Measurements from ENCODE around the gene PTPN9.

- TF ChIP-seq ZFP30 (CRISPR knock-in tag; IDR thresholded peaks at IDR 0.05) (no peak), ZC3H10 (CRISPR knock-in tag; IDR thresholded peaks at IDR 0.05) (no peak)
Measured at GRCh38 chr15:75455982-75456531, 123.1 kb downstream of the PTPN9 start.

Data from SK-N-SH treated with all-trans-retinoic acid at 6 μM for 48 hours (cell line).